ENCODE measurements around the gene MARCHF10. TPM values are rescaled to one million over a fixed set of nuclear protein-coding genes. Genes with fewer than 3 reads are reported as not detected.

The MARCHF10 gene
- total and polyA plus RNA-seq, 2 donors (not counting 3 experiments of a cell fraction or from before 2014, with no cell fraction given) = 0.11 TPM; not detected in 1

DNA sequence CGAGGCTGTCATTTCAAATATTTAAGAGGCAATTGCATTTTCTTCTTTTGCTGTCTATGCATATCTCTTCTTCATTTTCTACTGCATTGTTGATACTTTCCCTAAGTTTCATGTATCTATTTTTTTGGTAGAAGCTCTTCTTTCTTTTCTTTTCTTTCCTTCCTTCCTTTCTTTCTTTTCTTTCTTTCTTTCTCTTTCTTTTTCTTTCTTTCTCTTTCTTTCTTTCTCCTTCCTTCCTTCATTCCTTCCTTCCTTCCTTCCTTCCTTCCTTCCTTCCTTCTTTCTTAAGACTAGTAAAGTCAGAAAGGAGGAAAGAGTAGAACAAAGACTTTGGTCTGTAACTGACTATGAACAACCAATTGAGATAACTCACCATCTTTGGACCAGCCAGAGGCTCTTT, 146.8 kb downstream of the MARCHF10 start:
- Histone ChIP-seq H3K9me1 (replicated peaks; ENCODE audit: control insufficient read depth, extremely low read depth, insufficient read depth, low read length) (no peaks in the 10 kb centered on the region), H3K27me3 (ENCODE audit: control insufficient read depth in 2 of 2, insufficient read depth in 2 of 2, low read length in 2 of 2) (no peaks in the 10 kb centered on the region), H3K79me2 (ENCODE audit: control insufficient read depth, insufficient read depth, low read length) (no peaks in the 10 kb centered on the region), H3K4me3 (replicated peaks in 1 of 3; ENCODE audit: insufficient read depth in 1 of 3, low read depth in 1 of 3, low read length in 3 of 3) (no peak overlapping the region), H3K9ac (replicated peaks; ENCODE audit: extremely low read depth, insufficient read depth, low read length) (no peak overlapping the region), H3K36me3 (ENCODE audit: control insufficient read depth in 2 of 2, extremely low read depth in 1 of 2, insufficient read depth in 2 of 2, low read length in 2 of 2) (peaks cover 0 to 2% of the 10 kb centered on the region in 2 experiments), H4K20me1 (replicated peaks; ENCODE audit: control insufficient read depth, extremely low read depth, insufficient read depth, low read length) (no peaks in the 10 kb centered on the region), H3K4me2 (ENCODE audit: insufficient read depth, low read length) (no peak overlapping the region), H3K4me1 (ENCODE audit: control insufficient read depth, extremely low read depth, insufficient read depth, low read length) (no peaks in the 10 kb centered on the region), H2AFZ (ENCODE audit: low read depth, low read length) (no peak overlapping the region), H3K9me3 (replicated peaks; ENCODE audit: control insufficient read depth, insufficient read depth, low read length) (no peaks in the 10 kb centered on the region), H3K27ac (ENCODE audit: insufficient read depth, low read depth, low read length) (no peak overlapping the region)
- ChIA-PET POLR2A (no interaction called here), CTCF (no interaction called here)
- intact Hi-C loops (cut with micrococcal nuclease) = no loop called here
- TF ChIP-seq GATA2 (IDR thresholded peaks at IDR 0.05; ENCODE audit: insufficient read depth, insufficient read length, low read depth, low read length) = no peak
- no peak for TF ChIP-seq MAX (IDR thresholded peaks at IDR 0.05; ENCODE audit: insufficient read depth, insufficient read length)
- no peak for TF ChIP-seq JUN (IDR thresholded peaks at IDR 0.05; ENCODE audit: borderline replicate concordance, insufficient read depth, insufficient read length, low read depth)
- TF ChIP-seq, protein P1, sequence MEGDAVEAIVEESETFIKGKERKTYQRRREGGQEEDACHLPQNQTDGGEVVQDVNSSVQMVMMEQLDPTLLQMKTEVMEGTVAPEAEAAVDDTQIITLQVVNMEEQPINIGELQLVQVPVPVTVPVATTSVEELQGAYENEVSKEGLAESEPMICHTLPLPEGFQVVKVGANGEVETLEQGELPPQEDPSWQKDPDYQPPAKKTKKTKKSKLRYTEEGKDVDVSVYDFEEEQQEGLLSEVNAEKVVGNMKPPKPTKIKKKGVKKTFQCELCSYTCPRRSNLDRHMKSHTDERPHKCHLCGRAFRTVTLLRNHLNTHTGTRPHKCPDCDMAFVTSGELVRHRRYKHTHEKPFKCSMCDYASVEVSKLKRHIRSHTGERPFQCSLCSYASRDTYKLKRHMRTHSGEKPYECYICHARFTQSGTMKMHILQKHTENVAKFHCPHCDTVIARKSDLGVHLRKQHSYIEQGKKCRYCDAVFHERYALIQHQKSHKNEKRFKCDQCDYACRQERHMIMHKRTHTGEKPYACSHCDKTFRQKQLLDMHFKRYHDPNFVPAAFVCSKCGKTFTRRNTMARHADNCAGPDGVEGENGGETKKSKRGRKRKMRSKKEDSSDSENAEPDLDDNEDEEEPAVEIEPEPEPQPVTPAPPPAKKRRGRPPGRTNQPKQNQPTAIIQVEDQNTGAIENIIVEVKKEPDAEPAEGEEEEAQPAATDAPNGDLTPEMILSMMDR (IDR thresholded peaks at IDR 0.05; ENCODE audit: extremely low read depth in 1 of 2, insufficient read depth in 1 of 2, low read depth in 1 of 2, low read length in 2 of 2) = no peak
- no peak for TF ChIP-seq POLR2A (IDR thresholded peaks at IDR 0.05; ENCODE audit: low read depth, low read length)
- TF ChIP-seq EZH2 (IDR thresholded peaks at IDR 0.05; ENCODE audit: borderline replicate concordance, low read depth, low read length, severe bottlenecking) = no peak
- TF ChIP-seq MYC (IDR thresholded peaks at IDR 0.05; ENCODE audit: low read depth, low read length) = no peak
- no peak for TF ChIP-seq FOS (IDR thresholded peaks at IDR 0.05; ENCODE audit: borderline replicate concordance, insufficient read depth, low read length)
- TF ChIP-seq POLR2AphosphoS5 (IDR thresholded peaks at IDR 0.05; ENCODE audit: insufficient read depth, low read depth, low read length) = no peak
- no TSS peak for BruUV-seq (replicated peaks)
- FAIRE-seq (peak; percentile 4), DNase-seq (ENCODE audit: low read depth, low spot score) (no peak)
- dilution Hi-C loops (cut with MboI; ENCODE audit: extremely low pct_ligation_motif_present, low sequenced_read_pairs) = no loop called here
